Adrenal gland (tissue), 12 donors: ENCODE data around the gene AP1S3. TPM values are rescaled to one million over a fixed set of nuclear protein-coding genes. Genes with fewer than 3 reads are reported as not detected.

Experiments
- DNase-seq, 7 donors: peaks; one replicate each; pipeline ENCODE4 v3.0.0-alpha.2; 2019 to 2020
- H3K27ac ChIP-seq, 5 donors: fragments of 200-600 bp; sonication (generic) in 4 of 5; 1 replicate in 3 of 5; 2 replicates in 2 of 5; pipeline versions ENCODE4 v1.5.1 to v1.8.0; 2016 to 2020; ENCODE audit warnings: mild to moderate bottlenecking in 1 of 5
- H3K27me3 ChIP-seq: fragments of 200-600 bp; 2 replicates; pipeline ENCODE4 v1.8.0; 2021
- H3K36me3 ChIP-seq, 2 donors: fragments of 200-600 bp; replicated peaks in 1 of 2; 1 replicate in 1 of 2; 2 replicates in 1 of 2; pipeline versions ENCODE4 v1.5.1 to v1.8.0; 2018 to 2022
- H3K4me1 ChIP-seq, 2 donors: fragments of 200-600 bp; replicated peaks in 1 of 2; 1 replicate in 1 of 2; 2 replicates in 1 of 2; pipeline versions ENCODE4 v1.5.1 to v1.8.0; 2018 to 2021
- H3K4me3 ChIP-seq, 4 donors: fragments of 200-600 bp; sonication (generic) in 3 of 4; one replicate each; pipeline ENCODE4 v1.5.1; 2016 to 2018
- H3K9me3 ChIP-seq, 3 donors: fragments of 200-600 bp; sonication (generic) in 1 of 3; replicated peaks in 1 of 3; 1 replicate in 2 of 3; 2 replicates in 1 of 3; pipeline versions ENCODE4 v1.5.1 to v1.8.0; 2016 to 2021
- POLR2A ChIP-seq, 2 donors: fragments of 450-650 bp; IDR thresholded peaks; one replicate each; pipeline ENCODE4 v1.6.1; 2017; ENCODE audit warnings: antibody characterized with exemption in 2 of 2, mild to moderate bottlenecking in 2 of 2, moderate library complexity in 1 of 2
- WGBS, 4 donors: extraction: QIAGEN DNeasy Blood & Tissue Kit in 2 of 4; methylation state at CpG; one replicate each; pipeline versions ENCODE4 v1.1.5 to v1.1.7; 2013 to 2017; 5-methylcytosine and 5-hydroxymethylcytosine counted together
- intact Hi-C, 2 donors: fragments of 100-400 bp; cut with DNase I; formaldehyde crosslinking; loops; one replicate each; pipeline versions ENCODE4 v1.14.1 to v1.15.0; 2022 to 2023
- polyA plus RNA-seq, 3 donors: library from polyadenylated mRNA; stranded (reverse); fragments of 200-250 nt in 2 of 3; fragments of 350-450 nt in 1 of 3; fragmentation: Illumina TruSeq in 1 of 3; extraction: RNeasy Lipid Tissue Mini Kit (QIAGEN cat#74804) in 1 of 3; gene quantifications; one replicate each; pipeline ENCODE4 v1.2.3, GENCODE V29; 2013 to 2014
- total RNA-seq, 9 donors: library from RNA; depleted of rRNA in 4 of 9; stranded (reverse); fragments of >200 nt in 4 of 9; fragments of 120-200 nt in 1 of 9; fragmentation: NEBNext Ultra II Directional in 1 of 9; extraction: Animal tissue kit (Norgen Biotek cat#: 25700) in 1 of 9; gene quantifications; one replicate each; pipeline versions ENCODE4 v1.1.0 to v1.2.4, GENCODE V29; 2013 to 2023
- TF ChIP-seq, protein P1 (sequence below), 6 experiments: fragments of 450-650 bp in 4 of 6; fragments of 200-600 bp in 2 of 6; sonication (generic) in 1 of 6; IDR thresholded peaks; 1 replicate in 5 of 6; 2 replicates in 1 of 6; pipeline versions ENCODE4 v1.5.1 to v1.8.0; 2016 to 2021; ENCODE audit warnings: antibody characterized with exemption in 6 of 6, mild to moderate bottlenecking in 2 of 6, moderate library complexity in 1 of 6
- donor health status: healthy with polysubstance abuse.
- donor health status: Bipolar disorder and iron deficiency.
- donor health status: DM: yes; HTN: yes; CAD: no.
- donor health status: DM: no; HTN: no; CAD: no.
- donor health status: DM: no; HTN: no; CAD: no.
- donor health status: DM: yes; HTN: yes; CAD: no.

The AP1S3 gene
- total and polyA plus RNA-seq, 12 donors, result 0.24 to 7.3 (median 1.3) TPM

DNA sequence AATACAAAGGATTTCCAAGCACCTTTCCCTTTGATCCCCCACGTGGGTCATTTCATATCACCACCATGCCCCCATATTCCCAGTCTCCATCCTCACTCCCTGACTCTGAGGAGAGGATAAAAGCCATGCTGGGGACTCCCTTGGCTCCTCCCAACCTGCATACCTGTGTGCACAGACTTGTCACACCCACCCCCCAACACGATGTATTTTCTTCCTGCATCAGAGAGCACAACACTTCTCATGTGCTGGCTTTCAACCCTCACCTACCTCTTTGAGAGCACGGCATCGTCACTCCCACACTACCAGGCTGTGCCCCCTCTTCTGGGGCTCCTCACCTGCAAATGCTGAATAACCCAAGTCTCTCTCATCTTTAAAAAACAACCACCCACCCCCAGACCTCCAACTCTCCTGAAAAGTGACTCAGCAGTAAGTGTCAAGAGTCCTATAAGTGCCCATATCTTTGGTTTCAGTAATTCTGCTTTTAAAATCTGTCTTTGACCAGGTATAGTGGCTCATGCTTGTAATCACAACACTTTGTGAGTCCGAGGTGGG, 53.1 kb downstream of the AP1S3 start:
- no peak overlapping the region for H3K4me3 ChIP-seq
- no peaks in the 10 kb centered on the region for H3K36me3 ChIP-seq
- no peak overlapping the region for H3K27ac ChIP-seq
- intact Hi-C loops, result no loop called here
- TF ChIP-seq, protein P1, sequence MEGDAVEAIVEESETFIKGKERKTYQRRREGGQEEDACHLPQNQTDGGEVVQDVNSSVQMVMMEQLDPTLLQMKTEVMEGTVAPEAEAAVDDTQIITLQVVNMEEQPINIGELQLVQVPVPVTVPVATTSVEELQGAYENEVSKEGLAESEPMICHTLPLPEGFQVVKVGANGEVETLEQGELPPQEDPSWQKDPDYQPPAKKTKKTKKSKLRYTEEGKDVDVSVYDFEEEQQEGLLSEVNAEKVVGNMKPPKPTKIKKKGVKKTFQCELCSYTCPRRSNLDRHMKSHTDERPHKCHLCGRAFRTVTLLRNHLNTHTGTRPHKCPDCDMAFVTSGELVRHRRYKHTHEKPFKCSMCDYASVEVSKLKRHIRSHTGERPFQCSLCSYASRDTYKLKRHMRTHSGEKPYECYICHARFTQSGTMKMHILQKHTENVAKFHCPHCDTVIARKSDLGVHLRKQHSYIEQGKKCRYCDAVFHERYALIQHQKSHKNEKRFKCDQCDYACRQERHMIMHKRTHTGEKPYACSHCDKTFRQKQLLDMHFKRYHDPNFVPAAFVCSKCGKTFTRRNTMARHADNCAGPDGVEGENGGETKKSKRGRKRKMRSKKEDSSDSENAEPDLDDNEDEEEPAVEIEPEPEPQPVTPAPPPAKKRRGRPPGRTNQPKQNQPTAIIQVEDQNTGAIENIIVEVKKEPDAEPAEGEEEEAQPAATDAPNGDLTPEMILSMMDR (IDR thresholded peaks at IDR 0.05), result no peak
- TF ChIP-seq POLR2A (IDR thresholded peaks at IDR 0.05), result no peak
- H3K27me3 ChIP-seq, result no peaks in the 10 kb centered on the region
- 81 to 89% (median 87%) methylated on average over 5 of the region's 5 CpGs for WGBS, 4 donors
- H3K9me3 ChIP-seq, result no peaks in the 10 kb centered on the region
- no peak for DNase-seq
- H3K4me1 ChIP-seq, result no peaks in the 10 kb centered on the region

DNA sequence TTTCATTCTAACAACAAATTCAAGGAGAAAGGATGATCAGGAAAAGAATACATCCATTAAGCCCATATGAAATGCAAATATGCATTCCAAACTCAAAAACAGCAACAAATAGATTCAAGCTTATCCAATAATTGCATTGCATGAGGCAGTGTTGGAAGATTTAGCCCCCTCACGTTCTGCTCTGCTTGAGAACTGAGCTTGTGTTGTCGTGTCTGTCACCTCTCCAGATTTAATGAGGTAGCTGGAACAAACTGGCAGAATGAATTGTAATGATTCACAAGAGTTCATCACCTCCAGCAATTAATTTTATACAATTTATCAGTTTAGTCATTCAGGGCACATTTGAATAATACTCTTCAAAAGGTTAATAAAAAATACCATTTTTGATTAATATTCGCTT, 54.8 kb downstream of the AP1S3 start:
- TF ChIP-seq, protein P1 (IDR thresholded peaks at IDR 0.05), result no peak
- TF ChIP-seq POLR2A (IDR thresholded peaks at IDR 0.05), result no peak
- Histone ChIP-seq H3K27ac (no peak overlapping the region), H3K4me1 (no peaks in the 10 kb centered on the region), H3K4me3 (no peak overlapping the region), H3K36me3 (no peaks in the 10 kb centered on the region), H3K27me3 (no peaks in the 10 kb centered on the region), H3K9me3 (no peaks in the 10 kb centered on the region)
- DNase-seq, result no peak
- WGBS, 4 donors, result 77 to 87% (median 81%) methylated on average over 3 of the region's 3 CpGs
- intact Hi-C loops, result no loop called here

DNA sequence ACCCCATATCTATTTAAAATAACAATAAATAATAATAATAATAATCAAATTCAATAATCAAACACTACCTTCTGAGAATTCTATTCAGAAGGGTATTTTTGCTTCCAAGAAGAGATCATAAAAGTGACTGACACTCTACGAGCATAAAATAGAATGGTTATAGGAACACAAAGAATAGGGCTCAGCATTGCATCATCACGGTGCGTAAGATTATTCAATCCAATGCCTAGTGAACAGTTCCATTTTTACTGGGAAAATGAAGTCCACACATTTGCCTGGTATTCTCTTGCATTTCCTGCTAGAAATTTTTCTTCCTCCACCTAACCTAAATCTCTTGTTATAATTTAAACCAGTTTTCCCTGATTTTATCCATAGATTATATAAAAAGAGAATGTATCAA, 55.8 kb downstream of the AP1S3 start:
- H3K27ac ChIP-seq, result no peak overlapping the region
- no peaks in the 10 kb centered on the region for H3K36me3 ChIP-seq
- no peaks in the 10 kb centered on the region for H3K4me1 ChIP-seq
- intact Hi-C loops, result no loop called here
- no peaks in the 10 kb centered on the region for H3K9me3 ChIP-seq
- no peak overlapping the region for H3K4me3 ChIP-seq
- no peak for TF ChIP-seq POLR2A (IDR thresholded peaks at IDR 0.05)
- TF ChIP-seq, protein P1 (IDR thresholded peaks at IDR 0.05), result no peak
- 86 to 93% (median 92%) methylated on average over 3 of the region's 3 CpGs for WGBS, 4 donors
- no peak for DNase-seq
- H3K27me3 ChIP-seq, result no peaks in the 10 kb centered on the region

DNA sequence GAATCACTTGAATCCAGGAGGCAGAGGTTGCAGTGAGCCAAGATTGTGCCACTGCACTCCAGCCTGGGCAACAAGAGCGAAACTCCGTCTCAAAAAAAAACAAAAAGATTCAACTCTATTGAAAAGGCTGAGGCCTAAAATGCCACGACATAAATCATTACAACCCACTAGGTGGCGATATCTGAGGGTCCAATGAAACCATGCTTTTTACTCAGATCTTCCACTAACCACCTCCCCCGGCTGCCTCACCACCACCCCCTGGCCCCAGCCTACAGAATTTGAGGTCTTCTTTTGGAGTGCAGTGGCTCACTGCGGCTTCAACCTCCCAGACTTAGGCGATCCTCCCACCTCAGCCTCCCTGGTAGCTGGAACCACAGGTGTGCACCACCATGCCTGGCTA, 57.5 kb downstream of the AP1S3 start:
- H3K9me3 ChIP-seq, result no peaks in the 10 kb centered on the region
- H3K36me3 ChIP-seq, result no peaks in the 10 kb centered on the region
- H3K27ac ChIP-seq, result no peak overlapping the region
- DNase-seq, result no peak
- WGBS, 4 donors, result 81 to 93% (median 84%) methylated on average over 7 of the region's 7 CpGs
- no peak overlapping the region for H3K4me3 ChIP-seq
- H3K4me1 ChIP-seq, result no peaks in the 10 kb centered on the region
- TF ChIP-seq, protein P1 (IDR thresholded peaks at IDR 0.05), result peak in 2 of 6 experiments; percentile 13 to 18
- TF ChIP-seq POLR2A (IDR thresholded peaks at IDR 0.05), result no peak
- H3K27me3 ChIP-seq, result no peaks in the 10 kb centered on the region
- intact Hi-C loops, result no loop called here
